Activated T-cell treated with anti-CD3 and anti-CD28 coated beads, Interleukin-2, amount 50 U/mL, for 1 hour (primary cell): ENCODE measurements around the gene SETSIP.
"Not testable (repeated sequence)": the region's sequence is repeated elsewhere in the genome, so short reads cannot be mapped to it uniquely, and the experiment has no call there.

Experiments
- DNase-seq: peaks from one replicate; pipeline ENCODE4 v3.0.0-alpha.2; 2020

Gene SETSIP, protein sequence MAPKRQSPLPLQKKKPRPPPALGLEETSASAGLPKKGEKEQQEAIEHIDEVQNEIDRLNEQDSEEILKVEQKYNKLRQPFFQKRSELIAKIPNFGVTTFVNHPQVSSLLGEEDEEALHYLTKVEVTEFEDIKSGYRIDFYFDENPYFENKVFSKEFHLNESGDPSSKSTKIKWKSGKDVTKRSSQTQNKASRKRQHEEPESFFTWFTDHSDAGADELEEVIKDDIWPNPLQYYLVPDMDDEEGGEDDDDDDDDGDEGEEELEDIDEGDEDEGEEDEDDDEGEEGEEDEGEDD

DNA sequence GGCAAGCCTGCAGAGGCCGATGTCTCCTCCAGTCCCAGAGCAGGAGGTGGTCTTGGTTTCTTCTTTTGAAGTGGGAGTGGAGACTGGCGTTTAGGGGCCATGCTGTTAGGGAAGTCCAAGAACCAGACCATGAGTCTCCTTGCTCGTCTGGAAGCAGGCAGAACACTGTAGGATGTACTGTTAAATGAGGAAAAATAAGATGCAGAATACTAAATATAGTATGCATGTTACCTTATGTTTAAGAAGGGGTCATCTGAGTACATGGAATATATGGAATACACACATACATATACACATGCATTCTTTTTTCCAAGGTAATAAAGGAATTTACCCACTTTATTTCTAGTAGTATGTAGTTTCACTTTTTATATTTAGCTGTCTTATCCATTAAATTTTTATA, at the start of gene SETSIP:
Gene SETSIP, minus strand, starts transcription at position 101 of the 400 bp plus-strand sequence. Its CDS starts 0 bp downstream, at position 101.
- no peak for DNase-seq

DNA sequence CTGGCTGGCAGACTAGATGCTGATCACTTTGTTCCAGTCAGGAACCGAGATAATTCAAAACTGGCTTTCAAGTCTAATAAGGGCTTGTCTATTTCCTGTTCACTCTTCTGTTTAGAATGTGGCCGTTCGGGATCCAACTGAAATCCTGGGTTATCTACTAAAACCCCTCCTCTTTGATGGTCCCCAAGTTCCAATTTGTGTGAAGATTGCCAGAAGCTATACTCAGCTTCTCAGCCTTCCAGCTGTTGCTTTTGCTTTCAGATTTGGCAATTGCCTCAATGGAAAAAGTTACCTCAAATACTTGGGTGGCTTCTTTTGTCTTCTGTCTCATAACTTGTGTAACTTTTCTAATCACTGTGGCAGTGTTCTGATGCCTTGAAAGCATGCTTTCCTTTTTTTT, 48.7 kb upstream of the SETSIP start:
- no peak for DNase-seq

- no peak for DNase-seq
These were observed 43.6 kb upstream of the SETSIP start for GRCh38 chr1:92118826-92119225.

DNA sequence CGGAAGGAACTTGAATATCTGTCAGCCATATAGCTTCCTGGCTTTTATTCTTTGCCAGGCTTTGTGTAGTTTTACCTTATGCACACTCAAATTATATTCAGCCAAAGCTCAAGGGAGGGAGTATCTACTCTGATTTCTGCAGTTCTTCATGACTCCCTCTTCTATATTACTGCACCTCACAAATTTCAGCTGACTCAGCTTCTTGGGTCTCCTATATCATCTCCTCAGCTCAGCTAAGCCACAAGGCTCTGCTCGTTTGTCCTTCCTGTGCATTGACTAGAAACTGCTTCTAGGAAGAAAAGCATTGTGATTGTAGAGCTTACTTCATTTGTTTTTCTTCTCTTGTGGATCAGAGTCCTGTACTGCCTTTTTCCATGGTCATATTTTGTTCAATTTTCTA, 42.3 kb upstream of the SETSIP start:
- DNase-seq: no peak

GRCh38 chr1:92108631-92109030, 33.4 kb upstream of the SETSIP start:
- no peak for DNase-seq

DNA sequence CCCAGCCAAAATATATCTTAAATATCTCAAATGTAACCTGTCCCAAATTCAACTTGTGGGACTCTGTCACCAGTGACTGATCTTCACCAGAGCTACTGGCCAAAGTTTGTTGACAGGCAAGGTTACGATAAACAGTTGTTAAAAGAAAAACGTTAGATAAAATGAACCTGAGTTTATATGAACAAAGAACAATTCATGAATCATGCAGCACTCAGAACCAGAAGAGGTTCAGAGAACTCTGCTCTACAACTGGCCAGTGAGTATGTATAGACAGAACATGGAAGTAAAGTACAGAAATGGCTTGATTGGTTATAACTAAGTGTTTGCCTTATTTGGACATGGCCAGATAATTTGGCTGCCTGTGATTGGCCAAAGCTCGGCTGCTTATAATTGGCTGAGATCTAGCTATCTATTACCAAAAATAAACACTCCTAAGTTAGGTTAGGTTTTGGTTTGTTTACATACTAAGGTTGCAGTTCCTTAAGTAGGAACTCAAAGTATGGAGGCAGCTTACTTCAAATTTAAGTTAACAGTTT, 30.4 kb upstream of the SETSIP start:
- no peak for DNase-seq

- no peak for DNase-seq
These were observed 21.1 kb upstream of the SETSIP start for GRCh38 chr1:92096317-92096716.

DNA sequence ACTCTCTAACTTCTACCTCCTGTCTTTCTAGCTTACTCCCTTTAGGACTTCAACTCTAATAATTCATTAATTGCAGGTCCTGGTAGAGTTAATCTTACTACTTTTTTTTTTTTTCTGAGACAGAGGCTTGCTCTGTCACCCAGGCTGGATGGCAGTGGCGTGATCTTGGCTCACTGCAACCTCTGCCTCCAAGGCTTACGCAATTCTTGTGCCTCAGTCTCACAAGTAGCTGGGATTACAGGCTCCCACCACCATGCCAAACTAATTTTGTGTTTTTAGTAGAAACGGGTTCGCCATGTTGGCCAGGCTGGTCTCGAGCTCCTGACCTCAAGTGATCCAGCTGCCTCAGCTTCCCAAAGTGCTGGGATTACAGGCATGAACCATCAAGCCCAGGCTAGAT, 20.7 kb upstream of the SETSIP start:
- DNase-seq: no peak

GRCh38 chr1:92094595-92094994, 19.4 kb upstream of the SETSIP start:
- no peak for DNase-seq

- no peak for DNase-seq
These were observed 18.9 kb upstream of the SETSIP start for GRCh38 chr1:92094090-92094489.

DNA sequence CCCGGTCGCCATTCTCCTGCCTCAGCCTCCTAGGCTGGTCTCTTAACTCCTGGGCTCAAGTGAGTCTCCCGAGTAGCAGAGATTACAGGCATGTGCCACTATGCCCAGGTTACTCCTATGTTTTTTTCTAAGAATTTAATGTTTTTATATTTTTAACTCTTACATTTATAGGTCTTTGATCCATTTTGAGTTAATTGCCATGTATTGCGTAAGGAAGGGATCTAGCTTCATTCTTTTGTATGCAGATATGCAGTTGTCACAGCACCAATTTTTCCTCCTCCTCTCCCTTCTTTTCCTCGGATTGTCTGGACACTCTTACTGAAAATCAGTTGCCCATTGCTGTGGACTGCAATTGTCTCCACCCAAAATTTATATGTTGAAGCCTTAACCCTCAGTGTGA, 16.4 kb upstream of the SETSIP start:
- DNase-seq: no peak

DNA sequence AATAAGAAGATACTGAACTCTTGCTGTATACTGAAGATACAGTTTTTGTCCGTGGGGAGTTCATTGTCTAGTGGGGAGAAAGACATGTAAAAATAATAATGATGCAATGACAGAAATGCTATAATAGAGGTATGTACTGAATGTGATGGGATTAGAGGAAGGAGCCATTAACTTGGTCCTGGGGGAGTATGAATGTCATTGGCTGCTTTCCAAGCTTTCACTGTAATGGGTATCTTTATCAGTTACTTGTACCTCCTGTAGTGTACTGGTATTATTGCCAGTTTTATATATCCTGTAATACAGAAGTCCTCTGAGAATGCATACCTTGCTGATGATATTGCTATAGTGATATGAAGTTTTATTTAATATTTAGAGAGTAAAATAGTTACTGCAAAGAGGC, 12.3 kb upstream of the SETSIP start:
- no peak for DNase-seq

DNA sequence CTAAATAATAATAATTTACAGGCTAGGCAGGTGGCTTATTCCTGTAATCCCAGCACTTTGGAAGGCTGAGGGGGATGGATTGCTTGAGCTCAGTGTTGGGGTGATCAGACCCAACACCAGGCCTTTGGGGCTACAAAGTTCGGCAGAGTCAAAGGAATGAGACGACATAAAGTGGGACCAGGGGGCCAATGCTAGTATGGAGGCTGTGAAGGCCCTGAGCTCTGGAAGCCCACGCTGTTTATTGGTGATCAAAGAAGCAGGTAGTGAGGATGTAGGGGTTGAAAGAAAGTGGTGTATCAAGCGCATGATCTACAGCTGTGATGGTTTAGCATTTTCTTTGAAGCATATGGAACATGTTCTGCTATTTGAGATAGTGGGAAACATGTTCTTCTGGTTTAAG, 10.5 kb upstream of the SETSIP start:
- no peak for DNase-seq

- no peak for DNase-seq
These were observed 9.4 kb upstream of the SETSIP start for GRCh38 chr1:92084651-92085050.

GRCh38 chr1:92081031-92081430, 5.8 kb upstream of the SETSIP start:
- DNase-seq: no peak

GRCh38 chr1:92080128-92080985, 5.1 kb upstream of the SETSIP start, which contains the start of gene BTBD8:
Gene BTBD8 (plus strand): TSS chr1:92080345. CDS start chr1:92080572, 227 bp downstream.
- DNase-seq: peak; percentile 88

GRCh38 chr1:92079441-92079840, 4.2 kb upstream of the SETSIP start:
- DNase-seq: no peak

DNA sequence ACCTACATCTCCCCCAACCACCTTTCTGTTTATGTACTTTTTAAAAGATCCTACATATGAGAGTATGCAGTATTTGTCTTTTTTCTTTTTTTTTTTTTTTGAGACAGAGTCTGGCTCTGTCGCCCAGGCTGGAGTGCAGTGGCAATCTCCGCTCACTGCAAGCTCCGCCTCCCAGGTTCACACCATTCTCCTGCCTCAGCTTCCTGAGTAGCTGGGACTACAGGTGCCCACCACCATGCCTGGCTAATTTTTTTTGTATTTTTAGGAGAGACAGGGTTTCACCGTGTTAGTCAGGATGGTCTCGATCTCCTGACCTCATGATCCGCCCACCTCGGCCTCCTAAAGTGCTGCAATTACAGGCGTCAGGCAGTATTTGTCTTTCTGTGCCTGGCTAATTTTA, 2.9 kb upstream of the SETSIP start:
- not testable (repeated sequence) for DNase-seq

DNA sequence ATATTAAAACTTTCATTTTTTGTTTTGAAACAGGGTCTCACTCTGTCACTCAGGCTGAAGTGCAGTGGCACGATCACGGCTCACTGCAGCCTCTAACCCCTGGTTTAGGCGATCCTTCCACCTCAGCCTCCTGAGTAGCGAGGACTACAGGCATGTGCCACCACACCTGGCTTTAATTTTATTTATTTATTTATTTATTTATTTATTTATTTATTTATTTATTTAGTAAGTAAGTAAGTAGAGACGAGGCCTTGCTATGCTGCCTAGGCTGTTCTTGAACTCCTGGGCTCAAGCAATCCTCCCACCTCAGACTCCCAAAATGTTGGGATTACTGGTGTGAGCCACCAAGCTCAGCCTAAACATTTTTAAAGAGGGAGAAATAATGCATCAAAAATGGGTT, 1.2 kb upstream of the SETSIP start:
- DNase-seq: no peak

GRCh38 chr1:92074446-92074845, 765 bp downstream of the SETSIP start:
- DNase-seq: not testable (repeated sequence)

- no peak for DNase-seq
These were observed 4.3 kb downstream of the SETSIP start for GRCh38 chr1:92070892-92071291.

DNA sequence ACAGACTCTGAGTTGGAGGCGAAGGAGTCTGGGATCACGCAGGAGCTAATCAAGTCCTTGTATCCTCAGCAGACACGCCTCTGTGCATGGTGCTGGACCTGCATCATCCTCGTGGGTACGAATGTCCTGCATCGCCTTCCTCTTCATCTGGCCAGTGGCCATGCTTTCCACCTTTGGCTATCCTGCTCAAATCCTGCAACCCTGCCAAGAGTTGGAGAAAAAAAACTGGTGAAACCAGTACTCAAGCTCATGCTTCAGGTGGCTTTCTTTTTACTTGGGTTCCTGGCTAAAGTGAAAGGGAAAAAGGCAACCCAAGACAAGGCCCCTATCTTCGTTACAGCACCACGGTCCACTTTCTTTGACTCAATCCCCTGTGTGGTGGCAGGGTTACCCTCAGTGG, 8.9 kb downstream of the SETSIP start:
- no peak for DNase-seq

- DNase-seq: no peak
These were observed 10.2 kb downstream of the SETSIP start for GRCh38 chr1:92065042-92065441.

- no peak for DNase-seq
These were observed 23.3 kb downstream of the SETSIP start for GRCh38 chr1:92051948-92052347.
